Activated T-helper 9 cell treated with anti-CD3 and anti-CD28 coated beads, Interleukin-2, amount 50 U/mL, for 16 hours (primary cell): ENCODE results near the gene THRSP.

Experiments
- DNase-seq: peaks from one replicate; pipeline ENCODE4 v3.0.0-alpha.2; 2020; ENCODE audit warnings: low read depth

Gene THRSP

DNA sequence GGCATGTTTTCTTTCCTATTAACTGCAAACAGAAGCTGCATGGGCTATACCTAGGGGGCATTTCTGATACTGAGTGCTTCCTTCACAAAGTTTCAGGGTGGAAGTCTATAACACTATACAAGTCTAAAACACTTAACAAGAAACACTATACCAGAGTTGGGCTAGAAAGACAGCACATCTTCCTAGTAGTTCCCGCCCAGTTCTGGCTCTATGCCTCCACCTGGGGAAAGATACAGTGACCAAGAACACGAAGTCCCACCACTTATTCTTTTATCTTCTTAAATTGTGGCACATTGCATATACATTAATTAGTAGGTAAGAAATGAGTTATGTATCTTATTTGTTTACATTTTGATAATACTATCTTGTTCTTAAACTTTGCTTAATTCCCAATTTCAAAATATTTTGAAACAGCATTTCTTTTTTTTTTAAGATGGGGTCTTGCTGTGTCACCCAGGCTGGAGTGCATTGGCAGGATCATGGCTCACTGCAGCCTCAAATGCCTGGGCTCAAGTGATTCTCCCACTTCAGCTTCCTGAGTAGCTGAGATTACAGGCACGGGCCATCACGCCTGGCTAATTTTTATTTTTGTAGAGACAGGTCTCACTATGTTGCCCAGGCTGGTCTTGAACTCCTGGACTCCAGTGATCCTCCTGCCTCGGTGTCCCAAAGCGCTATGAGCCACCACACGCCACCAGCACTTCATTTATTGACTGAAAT lies 34.2 kb downstream of the THRSP start:
- no peak for DNase-seq

DNA sequence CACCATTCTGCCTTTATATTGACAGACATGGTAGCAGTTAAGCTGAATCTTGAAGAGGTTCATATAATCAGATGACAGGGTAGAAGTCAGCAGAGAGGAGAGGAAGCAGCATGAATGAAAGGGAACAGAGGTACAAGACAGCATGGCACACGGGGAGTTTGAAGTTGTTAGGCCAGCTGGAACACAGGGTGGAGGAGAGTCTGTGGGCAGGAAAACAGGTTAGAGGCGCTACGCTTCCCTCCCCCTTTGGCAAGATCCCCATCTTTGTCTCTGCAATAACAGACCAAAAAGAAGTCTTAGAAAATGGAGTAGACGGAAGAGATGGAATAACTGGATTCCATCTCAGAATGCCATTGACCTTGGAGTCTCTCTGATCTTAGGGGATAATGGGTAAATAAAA lies 36.0 kb downstream of the THRSP start:
- no peak for DNase-seq

DNA sequence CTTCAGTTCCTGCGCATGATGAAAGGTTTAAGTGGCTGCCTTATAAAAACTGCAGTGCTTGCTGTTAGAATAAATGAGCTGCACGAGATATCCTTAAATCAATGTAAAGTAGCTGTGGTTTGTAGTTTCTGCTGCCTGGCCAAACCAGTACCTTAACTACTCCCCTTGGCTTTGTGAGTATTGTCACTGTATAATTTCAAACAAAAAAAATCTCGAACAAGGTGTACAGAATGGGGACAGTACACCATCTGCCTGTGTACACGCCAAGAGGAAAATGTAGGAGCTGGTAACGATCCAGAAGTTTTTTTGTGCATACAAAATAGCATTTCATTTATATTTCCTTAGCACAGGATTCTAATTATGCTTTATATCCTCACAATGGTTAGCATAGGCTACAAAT lies 36.6 kb downstream of the THRSP start:
- no peak for DNase-seq

DNA sequence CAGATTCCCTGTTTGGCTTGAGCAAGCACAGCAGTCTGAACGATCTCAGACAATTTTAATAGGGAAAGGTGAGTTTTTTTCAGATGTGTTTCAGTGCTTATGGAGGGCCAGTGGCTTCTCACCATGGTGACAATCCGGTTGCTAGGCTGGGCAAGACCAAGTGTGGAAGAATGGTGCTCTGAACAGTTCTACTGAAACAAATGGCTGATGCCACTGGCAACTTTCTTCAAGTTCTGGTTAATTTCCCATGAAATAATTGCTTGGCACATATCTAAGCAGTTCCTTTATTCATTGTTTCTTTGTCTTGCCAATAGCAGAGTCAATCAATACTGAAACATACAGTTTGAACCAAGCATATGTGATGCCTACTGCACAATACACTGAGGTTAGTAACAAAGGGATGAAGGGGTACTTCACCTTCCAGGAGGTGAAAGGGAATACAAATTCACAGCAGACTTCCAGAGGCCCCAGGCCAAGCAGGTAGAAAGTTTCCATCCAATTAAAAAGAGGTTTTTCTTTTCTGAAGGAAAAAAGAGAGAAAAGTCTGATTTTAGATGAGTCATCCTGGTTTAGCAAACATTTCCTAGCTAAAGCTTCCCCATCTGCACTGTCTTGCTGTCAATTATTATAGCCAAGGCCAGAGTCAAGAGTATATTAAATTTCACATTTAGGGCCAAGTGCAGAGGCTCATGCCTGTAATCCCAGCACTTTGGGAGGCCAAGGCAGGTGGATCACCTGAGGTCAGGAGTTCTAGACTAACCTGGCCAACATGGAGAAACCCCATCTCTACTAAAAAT lies 37.2 kb downstream of the THRSP start:
- no peak for DNase-seq

DNA sequence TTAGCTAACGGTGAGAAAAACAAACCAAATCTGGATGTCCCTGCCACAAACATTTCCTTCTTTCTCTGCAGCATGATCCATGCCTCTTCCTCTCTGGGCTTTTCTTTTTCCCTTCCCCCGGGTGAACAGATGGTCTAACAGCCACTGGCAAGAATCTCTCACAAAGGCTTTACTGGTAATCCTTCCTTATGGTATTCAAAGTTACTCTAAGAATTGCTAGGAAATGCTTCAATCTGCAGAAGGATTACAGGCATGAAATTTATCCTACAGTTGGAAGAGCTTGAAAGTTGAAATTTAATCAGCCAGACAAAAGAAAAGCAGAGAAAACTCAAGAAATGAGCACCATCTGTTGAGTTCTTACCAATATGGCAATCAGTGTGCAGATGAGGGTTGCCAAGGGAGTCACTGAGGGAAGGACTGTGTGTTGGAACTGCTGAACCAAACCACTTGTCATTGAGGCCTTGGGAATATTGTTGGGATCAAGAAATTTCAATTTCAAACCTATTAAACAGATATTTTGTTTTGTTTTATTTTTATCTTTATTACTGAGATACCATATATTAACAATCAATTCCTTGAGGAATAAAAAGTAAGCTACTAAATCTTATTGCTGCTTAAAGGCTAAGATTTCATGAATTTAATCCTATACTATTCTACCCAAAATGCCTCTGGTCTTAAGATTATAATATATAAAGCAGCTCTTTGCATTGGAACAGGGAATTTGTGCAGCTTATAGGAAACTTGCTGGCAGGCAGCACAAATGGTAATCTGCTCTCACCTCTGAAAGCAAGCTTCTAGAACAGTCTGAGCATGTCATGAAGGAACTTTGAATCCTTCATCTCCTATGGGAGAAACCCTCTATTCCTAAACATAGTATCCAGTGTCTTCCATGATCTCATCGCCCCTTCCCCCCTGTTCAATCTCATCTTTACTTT lies 45.7 kb downstream of the THRSP start:
- DNase-seq = no peak

DNA sequence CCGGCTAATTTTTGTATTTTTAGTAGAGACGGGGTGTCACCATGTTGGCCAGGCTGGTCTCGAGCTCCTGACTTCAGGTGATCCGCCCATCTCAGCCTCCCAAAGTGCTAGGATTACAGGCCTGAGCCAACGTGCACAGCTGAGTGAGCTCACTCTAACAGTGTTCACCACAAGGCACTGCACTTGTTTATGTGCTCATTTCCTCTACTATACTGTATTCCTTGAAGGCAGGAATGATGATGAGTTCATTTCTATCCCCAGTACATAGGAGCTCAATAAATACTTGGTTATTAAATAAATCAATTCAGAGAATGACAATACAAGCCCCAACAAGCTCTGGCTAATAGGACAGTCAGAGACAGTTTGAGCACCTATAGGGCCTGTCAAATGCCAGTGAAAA lies 46.7 kb downstream of the THRSP start:
- no peak for DNase-seq

DNA sequence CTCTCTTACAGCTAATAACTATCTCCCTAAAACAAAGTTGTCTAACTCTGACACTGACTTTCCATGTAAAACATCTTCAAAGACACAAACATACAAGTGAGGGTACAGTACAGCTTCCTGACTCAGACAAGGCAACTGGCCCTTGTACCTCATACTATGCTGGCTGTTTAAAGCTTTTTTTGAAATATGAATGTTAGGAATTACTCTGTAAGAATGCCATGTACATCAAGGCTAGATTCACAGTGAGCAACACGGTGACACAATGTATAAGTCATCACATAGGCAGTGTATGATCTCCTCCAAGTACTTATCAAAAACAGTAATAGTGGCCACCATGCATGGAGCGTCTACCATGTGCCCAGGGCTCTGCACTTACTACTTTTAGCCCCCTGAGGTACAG lies 47.2 kb downstream of the THRSP start:
- DNase-seq = no peak

DNA sequence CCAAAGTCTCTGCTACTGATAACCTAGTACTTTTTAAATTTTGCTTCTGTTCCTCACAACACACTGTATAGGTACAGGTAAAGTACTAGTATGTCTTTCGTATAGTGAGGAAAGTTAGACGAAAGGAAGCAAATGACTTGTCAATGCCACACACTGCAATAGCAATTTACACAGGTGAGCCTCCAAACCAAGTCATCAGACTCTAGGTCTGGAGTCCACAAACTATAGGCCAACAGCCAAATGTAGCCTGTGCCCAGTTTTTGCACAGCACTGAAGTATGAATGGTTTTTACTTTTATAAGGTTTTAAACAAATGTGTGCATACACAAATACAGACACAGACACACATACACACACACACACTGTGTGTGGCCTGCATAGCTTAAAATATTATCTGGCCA lies 47.6 kb downstream of the THRSP start:
- no peak for DNase-seq

DNA sequence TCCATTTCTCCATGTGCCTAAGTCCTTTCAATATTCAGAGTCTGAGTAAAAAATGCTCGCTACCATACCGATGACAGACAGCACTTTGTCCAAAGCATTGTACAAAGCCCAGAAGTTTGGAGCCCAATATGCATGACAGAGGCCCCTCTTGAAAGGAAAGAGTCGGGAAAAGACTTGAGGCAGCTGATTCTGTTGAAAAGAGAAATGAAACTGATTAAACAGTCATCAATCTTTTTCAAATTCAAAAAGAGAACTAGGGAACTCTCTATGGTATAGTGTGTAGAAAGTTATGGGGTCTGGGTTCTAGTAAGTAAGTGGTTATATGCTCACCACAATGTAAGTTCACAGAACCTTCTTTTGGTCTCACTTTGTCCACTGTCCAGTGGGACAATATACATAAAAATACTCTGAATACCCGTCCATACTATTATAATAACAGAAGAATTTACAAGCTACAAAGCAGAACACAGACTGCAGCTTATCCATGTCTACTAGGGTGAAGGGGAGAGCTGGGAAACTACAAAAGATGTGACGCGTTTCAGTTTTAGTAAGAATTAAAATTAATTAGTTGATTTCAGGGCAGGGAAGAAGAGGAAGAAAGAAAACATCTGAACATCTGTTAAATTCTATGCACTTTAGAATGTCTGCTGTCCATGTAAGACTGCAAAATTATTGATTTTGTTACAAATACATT lies 49.1 kb downstream of the THRSP start:
- no peak for DNase-seq
